IPS-15b (cell line): ENCODE results near the gene ECM1.

Experiments
- H3K27me3 ChIP-seq: one replicate; pipeline ENCODE4 v1.6.1; 2013; ENCODE audit warnings: low read length; ENCODE audit not compliant: control insufficient read depth, insufficient read depth
- H3K36me3 ChIP-seq: one replicate; pipeline ENCODE4 v1.6.1; 2013; ENCODE audit warnings: low read length; ENCODE audit not compliant: control insufficient read depth, insufficient read depth
- H3K4me1 ChIP-seq: one replicate; pipeline ENCODE4 v1.6.1; 2013; ENCODE audit warnings: mild to moderate bottlenecking, low read length; ENCODE audit not compliant: control insufficient read depth, insufficient read depth
- H3K4me3 ChIP-seq: one replicate; pipeline ENCODE4 v1.5.1; 2013; ENCODE audit warnings: low read depth, low read length
- H3K9ac ChIP-seq: one replicate; pipeline ENCODE4 v1.6.1; 2013; ENCODE audit warnings: low read depth, mild to moderate bottlenecking, low read length
- H3K9me3 ChIP-seq: one replicate; pipeline ENCODE4 v1.6.1; 2013; ENCODE audit warnings: mild to moderate bottlenecking, low read length; ENCODE audit not compliant: control insufficient read depth, insufficient read depth

ECM1 gene

GRCh38 chr1:150507912-150508864 lies at the start of gene ECM1:
Gene ECM1, plus strand, starts transcription at chr1:150508109. Its CDS starts 101 bp downstream, at chr1:150508210.
- no peaks in the 10 kb centered on the region for H3K4me1 ChIP-seq

GRCh38 chr1:150464422-150464826 lies 43.5 kb upstream of the ECM1 start:
- Histone ChIP-seq H3K4me1 (no peaks in the 10 kb centered on the region), H3K36me3 (peaks cover 15% of the 10 kb centered on the region), H3K9ac (no peak overlapping the region), H3K4me3 (no peak overlapping the region), H3K27me3 (no peaks in the 10 kb centered on the region), H3K9me3 (no peaks in the 10 kb centered on the region)

More at GRCh38 chr1:150507912-150508864, at the start of gene ECM1:
- Histone ChIP-seq H3K9ac (no peak within 1 kb of the TSS), H3K36me3 (peaks cover 33% of the 10 kb centered on the region), H3K4me3 (no peak within 1 kb of the TSS), H3K27me3 (no peaks in the 10 kb centered on the region), H3K9me3 (no peaks in the 10 kb centered on the region)

- H3K9ac ChIP-seq: no peak overlapping the region
Observed at GRCh38 chr1:150466964-150467363, 40.9 kb upstream of the ECM1 start.

GRCh38 chr1:150469291-150469690 lies 38.6 kb upstream of the ECM1 start:
- H3K9ac ChIP-seq: no peak overlapping the region
- H3K9me3 ChIP-seq: no peaks in the 10 kb centered on the region
- no peaks in the 10 kb centered on the region for H3K4me1 ChIP-seq
- H3K27me3 ChIP-seq: no peaks in the 10 kb centered on the region
- H3K36me3 ChIP-seq: peaks cover 30% of the 10 kb centered on the region
- no peak overlapping the region for H3K4me3 ChIP-seq

More at GRCh38 chr1:150466964-150467363, 40.9 kb upstream of the ECM1 start:
- H3K27me3 ChIP-seq: no peaks in the 10 kb centered on the region
- H3K36me3 ChIP-seq: peaks cover 26% of the 10 kb centered on the region
- no peaks in the 10 kb centered on the region for H3K9me3 ChIP-seq
- H3K4me3 ChIP-seq: no peak overlapping the region
- H3K4me1 ChIP-seq: no peaks in the 10 kb centered on the region

- Histone ChIP-seq H3K4me3 (no peak overlapping the region), H3K4me1 (no peaks in the 10 kb centered on the region), H3K36me3 (peaks cover 23% of the 10 kb centered on the region), H3K9ac (no peak overlapping the region), H3K9me3 (no peaks in the 10 kb centered on the region), H3K27me3 (no peaks in the 10 kb centered on the region)
Observed at GRCh38 chr1:150472601-150473200, 35.2 kb upstream of the ECM1 start.

- no peak overlapping the region for H3K4me3 ChIP-seq
- H3K4me1 ChIP-seq: no peaks in the 10 kb centered on the region
- no peak overlapping the region for H3K9ac ChIP-seq
- H3K27me3 ChIP-seq: no peaks in the 10 kb centered on the region
- peaks cover 23% of the 10 kb centered on the region for H3K36me3 ChIP-seq
- no peaks in the 10 kb centered on the region for H3K9me3 ChIP-seq
Observed at GRCh38 chr1:150473659-150474058, 34.2 kb upstream of the ECM1 start.

- H3K4me1 ChIP-seq: no peaks in the 10 kb centered on the region
- H3K9ac ChIP-seq: no peak overlapping the region
- no peaks in the 10 kb centered on the region for H3K9me3 ChIP-seq
- H3K4me3 ChIP-seq: no peak overlapping the region
- peaks cover 23% of the 10 kb centered on the region for H3K36me3 ChIP-seq
- peaks cover 6% of the 10 kb centered on the region for H3K27me3 ChIP-seq
Observed at GRCh38 chr1:150474869-150475268, 33.0 kb upstream of the ECM1 start.

GRCh38 chr1:150476754-150477153 lies 31.2 kb upstream of the ECM1 start:
- H3K36me3 ChIP-seq: peaks cover 8% of the 10 kb centered on the region
- H3K4me1 ChIP-seq: no peaks in the 10 kb centered on the region
- H3K27me3 ChIP-seq: peaks cover 6% of the 10 kb centered on the region
- H3K9ac ChIP-seq: no peak overlapping the region
- H3K4me3 ChIP-seq: no peak overlapping the region
- no peaks in the 10 kb centered on the region for H3K9me3 ChIP-seq

- H3K9me3 ChIP-seq: no peaks in the 10 kb centered on the region
- H3K9ac ChIP-seq: no peak overlapping the region
- no peak overlapping the region for H3K4me3 ChIP-seq
- H3K36me3 ChIP-seq: peaks cover 2% of the 10 kb centered on the region
- peaks cover 6% of the 10 kb centered on the region for H3K27me3 ChIP-seq
- no peaks in the 10 kb centered on the region for H3K4me1 ChIP-seq
Observed at GRCh38 chr1:150477320-150477719, 30.6 kb upstream of the ECM1 start.

- Histone ChIP-seq H3K4me1 (no peaks in the 10 kb centered on the region), H3K4me3 (no peak overlapping the region), H3K9me3 (no peaks in the 10 kb centered on the region), H3K27me3 (peaks cover 6% of the 10 kb centered on the region), H3K9ac (no peak overlapping the region), H3K36me3 (no peaks in the 10 kb centered on the region)
Observed at GRCh38 chr1:150477733-150478132, 30.2 kb upstream of the ECM1 start.

- H3K27me3 ChIP-seq: peaks cover 6% of the 10 kb centered on the region
- no peak overlapping the region for H3K4me3 ChIP-seq
- H3K9ac ChIP-seq: no peak overlapping the region
- no peaks in the 10 kb centered on the region for H3K36me3 ChIP-seq
- H3K4me1 ChIP-seq: no peaks in the 10 kb centered on the region
- no peaks in the 10 kb centered on the region for H3K9me3 ChIP-seq
Observed at GRCh38 chr1:150479370-150479769, 28.5 kb upstream of the ECM1 start.

- Histone ChIP-seq H3K27me3 (peaks cover 6% of the 10 kb centered on the region), H3K4me1 (no peaks in the 10 kb centered on the region), H3K9ac (no peak overlapping the region), H3K4me3 (no peak overlapping the region), H3K9me3 (no peaks in the 10 kb centered on the region), H3K36me3 (no peaks in the 10 kb centered on the region)
Observed at GRCh38 chr1:150479927-150480352, 28.0 kb upstream of the ECM1 start.
